ENCODE measurements around the gene ITPRID1. TPM values are rescaled to one million over a fixed set of nuclear protein-coding genes. Genes with fewer than 3 reads are reported as not detected.

The ITPRID1 gene
- total and polyA plus RNA-seq, 2 of the 13 experiments (the other 11 are each of a cell fraction or from before 2014, with no cell fraction given): not detected

DNA sequence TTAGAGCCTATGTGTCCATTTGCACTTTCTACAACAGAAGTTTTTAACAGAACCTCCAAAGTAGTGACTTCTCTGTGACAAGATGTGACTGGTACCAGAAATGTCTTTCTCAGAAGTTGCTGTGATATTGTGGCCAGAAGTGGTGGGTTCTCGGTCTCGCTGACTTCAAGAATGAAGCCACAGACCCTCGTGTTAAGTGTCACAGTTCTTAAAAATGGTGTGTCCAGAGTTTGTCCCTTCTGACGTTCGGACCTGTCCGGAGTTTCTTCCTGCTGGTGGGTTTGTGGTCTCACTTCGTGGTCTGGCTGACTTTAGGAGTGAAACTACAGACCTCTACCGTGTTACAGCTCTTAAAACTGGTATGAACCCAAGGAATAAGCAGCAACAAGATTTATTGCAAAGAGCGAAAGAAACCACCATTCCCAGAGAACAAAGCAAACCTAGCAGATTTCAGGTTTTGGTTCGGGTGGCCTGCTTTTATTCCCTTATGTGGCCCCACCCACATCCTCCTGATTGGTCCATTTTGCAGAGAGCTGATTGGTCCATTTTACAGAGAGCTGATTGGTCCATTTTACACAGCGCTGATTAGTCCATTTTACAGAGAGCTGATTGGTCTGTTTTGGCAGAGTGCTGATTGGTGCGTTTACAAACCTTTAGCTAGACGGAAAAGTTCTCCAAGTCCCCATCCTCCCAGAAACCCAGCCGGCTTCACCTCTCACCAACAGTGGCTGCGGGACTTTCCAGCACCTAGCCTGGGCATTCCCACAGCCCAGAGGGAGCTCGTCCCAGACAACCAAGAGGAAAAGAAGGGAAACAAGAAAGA is 3.0 kb downstream of the ITPRID1 start:
- in situ Hi-C loops (cut with HindIII; ENCODE audit: extremely low pct_ligation_motif_present, low pct_unique_long_range_greater_than_20kb) (no loop called here), intact Hi-C loops (cut with micrococcal nuclease; ENCODE audit: unreplicated experiment) (no loop called here)
- FAIRE-seq (no peak), DNase-seq (ENCODE audit: low spot score) (no peak), ATAC-seq (no peak)
- no peaks in the 10 kb centered on the region for H3K9me3 ChIP-seq (ENCODE audit: low read length)
- no peak overlapping the region for H3K4me3 ChIP-seq (replicated peaks in 1 of 3; ENCODE audit: insufficient read depth in 1 of 3, low read depth in 2 of 3, low read length in 3 of 3)
- no peak overlapping the region for H3K27ac ChIP-seq (ENCODE audit: extremely low read length, insufficient read depth, low read length)
- H3K4me2 ChIP-seq (ENCODE audit: low read depth, low read length): no peak overlapping the region
- no peaks in the 10 kb centered on the region for H3K36me3 ChIP-seq (replicated peaks in 1 of 2; ENCODE audit: control insufficient read depth in 1 of 2, insufficient read depth in 2 of 2, low read length in 2 of 2)
- POLR2A ChIA-PET: no interaction called here
- TF ChIP-seq ZNF292 (CRISPR knock-in tag; IDR thresholded peaks at IDR 0.05; ENCODE audit: borderline replicate concordance, low read depth) (no peak), ZNF232 (CRISPR knock-in tag; IDR thresholded peaks at IDR 0.05; ENCODE audit: borderline replicate concordance) (no peak), ZEB1 (IDR thresholded peaks at IDR 0.05; ENCODE audit: insufficient replicate concordance, low read depth) (no peak), HHEX (CRISPR knock-in tag; IDR thresholded peaks at IDR 0.05) (no peak), XRCC5 (optimal IDR thresholded peaks at IDR 0.05; ENCODE audit: low read length) (no peak), ZSCAN21 (CRISPR knock-in tag; IDR thresholded peaks at IDR 0.05; ENCODE audit: borderline replicate concordance) (no peak), ZNF570 (CRISPR knock-in tag; IDR thresholded peaks at IDR 0.05; ENCODE audit: borderline replicate concordance) (no peak), PRDM10 (CRISPR knock-in tag; IDR thresholded peaks at IDR 0.05; ENCODE audit: low read depth) (no peak), SAP130 (CRISPR knock-in tag; IDR thresholded peaks at IDR 0.05; ENCODE audit: low read depth) (no peak), TBL1XR1 (IDR thresholded peaks at IDR 0.05; ENCODE audit: borderline replicate concordance, low read length, partially characterized antibody) (no peak), ZMYM3 (CRISPR knock-in tag; IDR thresholded peaks at IDR 0.05) (no peak), RFX5 (IDR thresholded peaks at IDR 0.05; ENCODE audit: low read depth, low read length) (no peak), SETDB1 (CRISPR knock-in tag; IDR thresholded peaks at IDR 0.05; ENCODE audit: borderline replicate concordance) (no peak), SALL1 (CRISPR knock-in tag; IDR thresholded peaks at IDR 0.05) (no peak), PATZ1 (CRISPR knock-in tag; IDR thresholded peaks at IDR 0.05) (no peak), DR1 (CRISPR knock-in tag; IDR thresholded peaks at IDR 0.05) (no peak), HDAC6 (IDR thresholded peaks at IDR 0.05; ENCODE audit: low read depth, low read length) (no peak), GABPB1 (CRISPR knock-in tag; IDR thresholded peaks at IDR 0.05) (no peak)
- CTCF ChIA-PET (ENCODE audit: low intra/inter-chr PET ratio, low total read pairs): no interaction called here
- H3K4me1 ChIP-seq (ENCODE audit: insufficient read depth, low read length): no peaks in the 10 kb centered on the region
- BruUV-seq (replicated peaks): no TSS peak
- no peaks in the 10 kb centered on the region for H3K27me3 ChIP-seq (ENCODE audit: control insufficient read depth in 1 of 2, insufficient read depth in 2 of 2, low read length in 2 of 2)
- no peak overlapping the region for H2AFZ ChIP-seq (ENCODE audit: low read length)
- H3K9ac ChIP-seq (ENCODE audit: insufficient read depth, low read depth, low read length): no peak overlapping the region
- 40% methylated on average over 15 of the region's 16 CpGs for WGBS (ENCODE audit: low lambda C conversion rate)
- H4K20me1 ChIP-seq (ENCODE audit: insufficient read depth, low read length): no peaks in the 10 kb centered on the region
- H3K79me2 ChIP-seq (ENCODE audit: insufficient read depth, low read length): no peaks in the 10 kb centered on the region

Data from HepG2 (cell line).